Nephron progenitor cell (in vitro differentiated cells): ENCODE measurements around the gene METAP1D.

Experiments
- DNase-seq: peaks from one replicate; pipeline ENCODE4 v3.0.0; 2021
- H3K27ac Mint-ChIP-seq: 2 replicates; pipeline ENCODE4 v1.8.0; 2021; ENCODE audit warnings: mild to moderate bottlenecking, moderate library complexity, mixed read lengths
- H3K27me3 Mint-ChIP-seq: 2 replicates; pipeline ENCODE4 v1.8.0; 2021; ENCODE audit warnings: mild to moderate bottlenecking, low read depth, mixed read lengths; ENCODE audit not compliant: poor library complexity
- H3K36me3 Mint-ChIP-seq: 2 replicates; pipeline ENCODE4 v1.8.0; 2021; ENCODE audit warnings: low read depth, mixed read lengths
- H3K4me1 Mint-ChIP-seq: 2 replicates; pipeline ENCODE4 v1.8.0; 2021; ENCODE audit warnings: mixed read lengths
- H3K4me3 Mint-ChIP-seq: 2 replicates; pipeline ENCODE4 v1.8.0; 2021; ENCODE audit warnings: mild to moderate bottlenecking, moderate library complexity, mixed read lengths
- H3K9me3 Mint-ChIP-seq: 2 replicates; pipeline ENCODE4 v1.8.0; 2021; ENCODE audit warnings: mild to moderate bottlenecking, moderate library complexity, mixed read lengths
- TF ChIP-seq, protein P1 (sequence below): fragments of 200-600 bp; sonication (generic); IDR thresholded peaks from 2 replicates; pipeline ENCODE4 v1.5.0; 2021; ENCODE audit warnings: antibody characterized with exemption

The METAP1D gene

DNA sequence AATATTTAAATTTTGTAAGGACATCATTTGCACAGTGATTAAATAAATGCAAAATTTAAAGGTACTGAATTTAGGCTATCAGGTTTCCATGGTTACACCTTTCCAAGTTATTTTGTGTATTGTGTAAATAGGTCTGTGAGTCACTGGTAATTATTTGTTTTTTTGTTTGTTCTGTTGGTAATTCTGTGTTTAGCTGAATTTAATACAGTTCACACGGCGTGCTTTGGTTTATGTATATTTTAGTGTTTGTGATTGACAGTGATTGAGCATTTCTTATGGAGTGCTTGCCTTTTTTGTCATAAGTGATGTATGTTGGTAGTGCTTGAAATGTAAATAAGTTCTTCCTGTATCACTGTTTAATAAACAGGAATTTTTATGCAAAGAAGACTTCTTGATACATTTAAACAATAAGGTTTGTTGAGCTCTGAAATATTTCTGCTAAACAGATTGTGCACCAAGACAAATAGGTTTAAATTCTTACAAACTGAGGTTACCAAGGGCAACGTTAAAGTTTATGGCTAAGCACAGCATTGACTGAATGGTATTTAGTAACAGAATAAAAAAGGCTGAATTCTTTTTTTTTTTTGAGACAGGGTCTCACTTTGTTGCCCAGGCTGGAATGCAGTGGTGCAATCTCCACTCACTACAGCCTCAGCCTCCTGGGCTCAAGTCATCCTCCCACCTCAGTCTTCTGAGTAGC, 47.3 kb downstream of the METAP1D start:
- Mint-ChIP-seq H3K4me3 (no peak overlapping the region), H3K27me3 (no peaks in the 10 kb centered on the region), H3K27ac (no peak overlapping the region), H3K36me3 (no peaks in the 10 kb centered on the region), H3K4me1 (peaks cover 23% of the 10 kb centered on the region), H3K9me3 (no peaks in the 10 kb centered on the region)
- TF ChIP-seq, protein P1, sequence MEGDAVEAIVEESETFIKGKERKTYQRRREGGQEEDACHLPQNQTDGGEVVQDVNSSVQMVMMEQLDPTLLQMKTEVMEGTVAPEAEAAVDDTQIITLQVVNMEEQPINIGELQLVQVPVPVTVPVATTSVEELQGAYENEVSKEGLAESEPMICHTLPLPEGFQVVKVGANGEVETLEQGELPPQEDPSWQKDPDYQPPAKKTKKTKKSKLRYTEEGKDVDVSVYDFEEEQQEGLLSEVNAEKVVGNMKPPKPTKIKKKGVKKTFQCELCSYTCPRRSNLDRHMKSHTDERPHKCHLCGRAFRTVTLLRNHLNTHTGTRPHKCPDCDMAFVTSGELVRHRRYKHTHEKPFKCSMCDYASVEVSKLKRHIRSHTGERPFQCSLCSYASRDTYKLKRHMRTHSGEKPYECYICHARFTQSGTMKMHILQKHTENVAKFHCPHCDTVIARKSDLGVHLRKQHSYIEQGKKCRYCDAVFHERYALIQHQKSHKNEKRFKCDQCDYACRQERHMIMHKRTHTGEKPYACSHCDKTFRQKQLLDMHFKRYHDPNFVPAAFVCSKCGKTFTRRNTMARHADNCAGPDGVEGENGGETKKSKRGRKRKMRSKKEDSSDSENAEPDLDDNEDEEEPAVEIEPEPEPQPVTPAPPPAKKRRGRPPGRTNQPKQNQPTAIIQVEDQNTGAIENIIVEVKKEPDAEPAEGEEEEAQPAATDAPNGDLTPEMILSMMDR = no peak
- DNase-seq = no peak

DNA sequence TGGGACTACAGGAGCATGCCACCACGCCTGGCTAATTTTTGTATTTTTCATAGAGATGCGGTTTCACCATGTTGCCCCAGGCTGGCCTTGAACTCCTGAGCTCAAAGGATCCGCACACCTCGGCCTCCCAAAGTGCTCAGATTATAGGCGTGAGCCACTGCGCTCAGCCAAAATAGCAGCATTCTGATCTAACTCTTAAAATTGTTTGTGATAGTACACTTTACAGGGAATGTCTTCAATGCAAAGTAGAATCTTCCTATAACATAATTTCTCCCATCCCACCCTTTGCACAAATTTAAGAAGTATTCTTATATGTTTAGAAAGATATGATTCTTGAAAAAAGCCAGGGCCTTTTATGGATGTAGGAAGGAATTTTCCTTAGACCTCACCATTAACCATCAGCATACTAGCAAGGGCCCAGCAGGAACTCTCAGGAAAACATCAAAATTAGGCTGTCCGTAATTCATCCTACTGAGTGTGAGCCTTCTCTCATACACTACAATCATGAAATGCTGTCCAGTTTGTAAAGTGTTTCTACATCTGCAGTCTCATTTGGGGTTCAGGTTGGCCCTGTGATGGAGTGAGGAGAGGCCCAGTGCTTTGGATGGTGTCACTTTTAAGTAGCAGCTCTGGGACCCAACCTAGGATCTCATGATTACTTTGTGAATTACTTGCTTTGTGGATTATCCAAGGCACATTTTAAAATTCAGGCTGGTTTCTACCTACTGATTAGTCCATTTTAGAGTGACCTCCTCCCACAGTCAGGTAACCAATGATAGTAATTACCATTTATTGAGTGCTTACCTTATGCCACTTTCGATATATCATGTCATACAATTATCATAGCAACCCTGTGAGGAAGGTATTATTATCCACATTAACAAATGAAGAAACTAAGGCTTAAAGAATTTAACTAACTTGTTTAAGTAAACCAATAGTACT, 48.1 kb downstream of the METAP1D start:
- H3K27ac Mint-ChIP-seq = peak overlapping the region; percentile 28
- H3K36me3 Mint-ChIP-seq = no peaks in the 10 kb centered on the region
- no peaks in the 10 kb centered on the region for H3K9me3 Mint-ChIP-seq
- DNase-seq = no peak
- H3K4me1 Mint-ChIP-seq = peaks cover 31% of the 10 kb centered on the region
- TF ChIP-seq, protein P1 = no peak
- H3K4me3 Mint-ChIP-seq = no peak overlapping the region
- no peaks in the 10 kb centered on the region for H3K27me3 Mint-ChIP-seq

DNA sequence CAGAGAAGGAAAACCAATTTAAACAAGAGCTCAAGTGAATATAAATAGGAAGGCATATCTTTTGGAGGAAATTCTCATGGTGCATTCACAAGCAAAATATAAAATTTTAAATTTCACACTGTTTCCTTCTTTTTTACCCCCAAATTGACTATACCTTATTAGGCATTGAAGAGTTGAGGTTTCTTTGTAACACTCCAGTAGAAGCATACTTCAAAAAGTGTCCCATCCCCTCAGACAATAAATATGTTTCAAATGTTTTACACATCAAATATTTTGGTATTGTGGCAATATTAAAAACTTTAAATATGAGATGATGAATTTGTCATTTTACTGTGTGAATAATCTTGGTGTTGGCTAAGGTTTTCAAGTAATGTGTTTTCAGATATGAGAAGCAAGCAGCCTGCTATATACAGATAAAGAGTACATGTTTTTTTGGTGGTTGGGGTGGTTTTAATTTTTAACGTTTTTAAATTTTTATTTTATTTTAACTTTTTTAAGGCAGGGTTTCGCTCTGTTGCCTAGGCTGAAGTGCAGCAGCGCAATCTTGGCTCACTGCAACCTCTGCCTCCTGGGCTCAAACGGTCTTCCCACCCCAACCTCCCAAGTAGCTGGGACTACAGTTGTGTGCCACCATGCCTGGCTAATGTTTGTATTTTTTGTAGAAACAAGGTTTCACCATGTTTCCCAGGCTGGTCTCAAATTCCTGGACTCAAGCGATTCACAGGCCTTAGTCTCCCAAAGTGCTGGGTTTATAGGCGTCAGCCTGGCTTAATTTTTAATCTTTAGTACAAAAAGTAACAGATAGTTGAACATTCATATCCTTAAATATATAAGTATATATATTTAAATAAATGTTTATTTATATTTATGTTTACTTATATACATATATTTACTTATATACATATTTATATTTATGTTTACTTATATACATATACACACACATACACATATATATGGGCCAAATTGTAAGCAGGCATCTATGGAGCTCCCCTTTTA, 49.1 kb downstream of the METAP1D start:
- H3K9me3 Mint-ChIP-seq = no peaks in the 10 kb centered on the region
- H3K27ac Mint-ChIP-seq = no peak overlapping the region
- no peak for DNase-seq
- no peaks in the 10 kb centered on the region for H3K36me3 Mint-ChIP-seq
- H3K27me3 Mint-ChIP-seq = no peaks in the 10 kb centered on the region
- TF ChIP-seq, protein P1 = no peak
- peaks cover 41% of the 10 kb centered on the region for H3K4me1 Mint-ChIP-seq
- H3K4me3 Mint-ChIP-seq = no peak overlapping the region

DNA sequence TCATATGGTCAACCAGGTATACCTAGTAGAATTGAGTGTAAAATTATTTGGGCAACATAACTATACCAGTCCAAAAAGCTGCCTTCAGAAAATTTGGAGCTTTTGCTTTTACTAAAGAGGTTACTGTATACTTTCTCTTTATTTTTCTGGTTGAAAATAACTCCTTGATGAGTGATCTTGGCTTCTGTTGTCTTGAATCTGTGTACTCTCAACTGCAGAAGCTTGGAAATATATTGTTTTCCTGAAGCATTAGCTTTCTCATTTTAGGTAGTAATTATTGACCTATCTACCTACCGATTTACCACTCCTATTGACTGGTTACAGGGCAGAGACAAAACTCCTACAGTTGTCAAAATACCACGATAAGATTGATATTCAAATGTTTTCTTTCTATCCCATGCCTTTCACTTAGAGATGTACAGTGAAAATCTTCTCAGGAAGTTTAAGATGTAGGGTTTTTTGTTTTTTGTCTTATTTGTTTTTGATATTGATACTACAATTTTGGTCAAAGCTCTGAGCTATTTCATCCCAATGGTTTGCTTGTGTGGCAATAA, 49.9 kb downstream of the METAP1D start:
- Mint-ChIP-seq H3K27ac (no peak overlapping the region), H3K36me3 (no peaks in the 10 kb centered on the region), H3K4me1 (peaks cover 43% of the 10 kb centered on the region), H3K4me3 (no peak overlapping the region), H3K27me3 (no peaks in the 10 kb centered on the region), H3K9me3 (no peaks in the 10 kb centered on the region)
- TF ChIP-seq, protein P1 = no peak
- no peak for DNase-seq

DNA sequence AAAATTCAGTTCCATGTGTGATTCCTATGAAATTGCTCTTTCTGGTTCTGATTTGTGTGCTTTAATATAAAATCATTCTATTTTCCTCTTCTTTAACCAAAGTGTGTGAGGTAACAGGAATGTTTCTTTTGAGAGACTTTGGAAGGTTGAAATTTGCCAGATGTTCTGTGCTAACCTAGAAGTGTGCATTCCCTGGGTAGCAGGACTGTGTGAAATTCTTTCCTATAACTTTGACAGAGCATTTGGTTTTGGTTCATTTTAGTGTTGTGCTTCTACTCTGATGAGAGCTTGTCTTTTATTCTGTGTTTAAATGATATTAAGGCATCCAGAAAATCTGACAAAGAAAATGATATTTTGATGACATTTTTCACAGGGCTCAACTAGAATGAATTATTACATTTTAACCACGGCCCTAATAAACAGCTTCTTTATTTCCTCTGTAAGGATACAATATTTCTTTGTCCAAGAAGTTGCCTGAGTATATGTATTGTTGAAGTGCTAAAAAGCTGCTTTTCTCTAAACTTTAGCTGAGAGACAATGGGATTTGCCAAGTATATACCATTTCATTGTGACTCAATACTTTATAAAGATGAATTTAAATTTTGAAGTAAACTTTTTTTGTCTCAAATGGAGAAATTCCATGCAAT, 50.8 kb downstream of the METAP1D start:
- Mint-ChIP-seq H3K36me3 (no peaks in the 10 kb centered on the region), H3K4me1 (peaks cover 43% of the 10 kb centered on the region), H3K4me3 (no peak overlapping the region), H3K27ac (no peak overlapping the region), H3K27me3 (no peaks in the 10 kb centered on the region), H3K9me3 (no peaks in the 10 kb centered on the region)
- DNase-seq = no peak
- TF ChIP-seq, protein P1 = no peak
